ENCODE measurements around the gene CELF5.
"Not testable (repeated sequence)": the region's sequence is repeated elsewhere in the genome, so short reads cannot be mapped to it uniquely, and the experiment has no call there.

Gene CELF5

DNA sequence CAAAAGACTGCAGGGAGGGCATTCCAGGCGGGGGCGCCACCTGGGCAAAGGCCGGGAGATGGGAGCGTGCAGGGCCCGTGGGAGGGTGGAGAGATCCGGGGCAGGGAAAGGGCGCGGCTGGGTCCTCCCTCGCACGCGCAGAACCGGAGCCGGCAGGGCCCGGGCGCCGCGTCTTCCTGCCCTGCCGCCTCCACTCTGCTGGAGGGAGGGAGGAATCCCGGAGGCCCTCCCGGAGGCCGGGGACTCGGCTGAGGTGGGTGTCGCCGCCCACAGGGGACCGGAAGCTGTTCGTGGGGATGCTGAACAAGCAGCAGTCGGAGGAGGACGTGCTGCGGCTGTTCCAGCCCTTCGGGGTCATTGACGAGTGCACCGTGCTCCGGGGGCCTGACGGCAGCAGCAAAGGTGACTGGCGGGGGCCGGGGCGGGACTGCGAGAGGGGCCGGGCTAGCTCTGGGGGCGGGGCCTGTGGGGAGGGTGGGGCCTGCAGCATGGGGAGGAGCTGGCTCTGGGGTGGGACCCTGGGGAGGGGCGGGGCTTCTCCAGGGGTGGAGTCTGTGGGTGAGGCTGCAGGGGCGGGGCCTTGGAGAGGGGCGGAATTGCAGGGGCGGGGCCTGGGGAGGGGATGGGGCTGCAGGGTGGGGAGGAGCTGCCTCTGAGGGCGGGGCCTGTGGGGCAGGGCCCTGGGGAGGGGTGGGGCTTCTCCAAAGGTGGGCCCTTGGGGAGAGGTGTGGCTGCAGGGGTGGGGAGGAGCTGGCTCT, 51.3 kb downstream of the CELF5 start:
- peak; percentile 95 for DNase-seq

DNA sequence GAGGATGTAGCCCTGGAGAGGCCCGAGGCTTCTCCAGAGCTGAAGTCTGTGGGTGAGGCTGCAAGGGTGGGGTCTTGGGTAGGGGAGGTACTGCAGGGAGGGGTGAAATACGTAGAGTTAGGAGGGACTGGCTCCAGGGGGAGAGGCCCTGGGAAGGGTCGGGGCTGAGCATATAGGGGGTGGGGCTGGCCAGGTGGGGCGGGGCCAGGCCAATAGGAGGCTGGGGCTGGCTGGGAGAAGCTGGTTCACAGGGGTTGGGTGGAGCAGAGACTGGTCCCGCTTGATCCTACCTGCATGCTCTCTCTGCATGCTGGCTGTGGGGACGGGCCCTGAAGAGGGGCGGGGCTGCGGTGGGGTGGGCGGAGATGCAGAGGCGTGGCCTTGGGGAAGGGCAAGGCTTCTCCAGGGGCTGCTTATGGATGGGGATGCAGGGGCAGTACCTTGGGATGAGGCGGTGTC, 51.9 kb downstream of the CELF5 start:
- DNase-seq, result no peak

DNA sequence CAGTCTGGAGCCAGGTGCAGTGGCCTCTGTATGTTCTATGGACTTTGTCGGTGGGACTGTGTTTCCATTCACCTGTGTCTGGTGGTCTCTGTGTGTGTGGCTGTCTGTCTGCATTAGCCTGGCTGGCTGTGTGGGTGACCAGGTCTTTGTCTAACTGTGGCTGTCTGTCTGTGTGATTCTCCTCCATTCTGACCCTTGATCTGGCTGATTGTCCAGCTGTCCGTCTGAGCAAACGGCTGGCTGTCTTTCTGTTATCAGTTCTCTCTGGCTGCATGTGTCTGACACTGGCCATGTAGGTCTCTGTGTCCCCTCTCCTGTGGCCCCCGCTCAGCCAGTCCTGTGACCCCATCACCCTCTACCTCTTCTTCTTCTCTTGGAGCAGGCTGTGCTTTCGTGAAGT, 53.2 kb downstream of the CELF5 start:
- DNase-seq, result no peak

DNA sequence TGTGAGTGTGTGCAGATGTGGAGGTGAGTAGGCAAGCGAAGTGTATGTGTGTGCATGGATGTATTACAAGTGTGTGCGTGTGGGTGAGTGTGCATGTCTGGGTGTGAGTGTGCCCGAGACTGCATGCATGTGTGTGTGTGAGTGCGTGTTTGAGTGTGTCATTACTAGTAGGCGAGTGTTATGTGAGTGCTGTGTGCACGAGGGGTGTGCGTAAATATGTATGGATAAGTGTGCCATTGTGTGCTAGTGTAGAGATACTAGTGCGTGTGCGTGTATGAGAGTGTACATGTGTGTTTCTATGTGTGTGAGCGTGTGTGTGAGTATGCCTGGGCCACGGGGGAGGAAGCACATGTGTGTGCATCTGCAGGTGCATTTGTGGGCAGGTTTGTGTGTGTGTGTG, 53.8 kb downstream of the CELF5 start:
- DNase-seq, result no peak

DNA sequence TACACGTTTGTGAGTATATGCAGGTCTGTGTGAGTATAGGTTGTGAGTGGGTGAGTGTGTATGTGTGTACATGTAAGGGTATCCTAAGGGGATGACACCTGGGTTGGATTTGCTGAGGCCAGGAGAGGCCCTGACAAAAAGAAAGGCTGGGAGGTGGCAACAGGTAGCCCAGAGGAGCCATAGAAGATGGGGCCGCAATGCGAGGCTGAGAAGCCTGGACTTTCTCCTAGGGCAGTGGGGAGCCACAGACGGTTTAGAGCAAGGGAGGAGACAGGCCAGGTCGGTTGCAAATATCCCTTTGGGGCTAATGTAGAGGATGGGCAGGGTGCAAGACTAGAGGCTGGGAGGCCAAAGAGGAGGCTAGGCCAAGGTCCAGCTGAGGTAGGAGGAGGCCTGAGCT, 54.3 kb downstream of the CELF5 start:
- no peak for DNase-seq

DNA sequence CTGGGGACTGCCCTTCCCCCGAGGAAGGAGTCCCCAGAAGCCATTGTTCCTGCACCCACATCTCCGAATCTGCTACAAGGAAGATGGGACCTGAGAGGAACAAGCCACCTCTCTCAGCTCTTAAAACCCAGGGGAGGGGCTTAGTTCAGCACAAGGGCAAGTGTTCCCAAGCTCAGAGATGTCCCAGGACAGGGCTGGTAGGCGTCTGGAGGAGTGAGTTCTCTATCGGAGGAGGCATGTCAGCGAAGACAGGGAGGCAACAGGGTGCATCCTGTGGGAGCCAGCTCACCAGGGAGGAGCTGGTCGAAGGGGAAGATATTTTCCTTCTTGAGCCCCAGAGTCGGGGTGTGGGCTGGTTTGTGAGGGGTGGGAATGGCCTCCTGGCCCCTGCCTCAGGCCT, 54.8 kb downstream of the CELF5 start:
- no peak for DNase-seq

DNA sequence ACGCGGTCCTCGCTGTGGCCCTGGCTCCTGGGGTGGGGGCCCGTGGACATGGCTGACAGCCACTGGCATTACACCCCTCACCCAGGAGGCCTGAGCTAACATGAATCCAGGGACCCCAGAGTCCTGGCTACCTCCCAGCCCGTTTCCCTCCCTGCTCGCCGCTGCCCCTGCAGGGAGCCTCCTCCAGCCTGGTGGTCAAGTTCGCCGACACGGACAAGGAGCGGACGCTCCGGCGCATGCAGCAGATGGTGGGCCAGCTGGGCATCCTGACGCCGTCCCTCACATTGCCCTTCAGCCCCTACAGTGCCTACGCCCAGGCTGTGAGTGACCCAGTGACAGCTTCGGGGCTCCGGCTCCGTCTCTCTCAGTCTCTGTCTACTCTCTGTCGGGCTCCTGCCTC, 56.6 kb downstream of the CELF5 start:
- DNase-seq, result no peak

DNA sequence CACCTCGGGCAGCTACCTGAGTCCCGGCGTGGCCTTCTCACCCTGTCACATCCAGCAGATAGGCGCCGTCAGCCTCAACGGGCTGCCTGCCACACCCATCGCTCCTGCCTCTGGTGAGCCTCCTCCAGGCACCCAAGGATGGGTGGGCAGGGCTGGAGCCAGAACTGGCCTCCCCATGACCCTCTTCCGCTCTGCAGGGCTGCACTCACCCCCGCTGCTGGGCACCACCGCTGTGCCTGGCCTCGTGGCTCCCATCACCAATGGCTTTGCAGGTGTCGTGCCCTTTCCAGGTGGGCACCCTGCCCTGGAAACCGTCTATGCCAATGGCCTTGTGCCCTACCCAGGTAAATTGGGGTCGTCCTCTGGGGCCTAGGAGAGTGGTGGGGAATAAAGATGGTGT, 57.7 kb downstream of the CELF5 start:
- no peak for DNase-seq

DNA sequence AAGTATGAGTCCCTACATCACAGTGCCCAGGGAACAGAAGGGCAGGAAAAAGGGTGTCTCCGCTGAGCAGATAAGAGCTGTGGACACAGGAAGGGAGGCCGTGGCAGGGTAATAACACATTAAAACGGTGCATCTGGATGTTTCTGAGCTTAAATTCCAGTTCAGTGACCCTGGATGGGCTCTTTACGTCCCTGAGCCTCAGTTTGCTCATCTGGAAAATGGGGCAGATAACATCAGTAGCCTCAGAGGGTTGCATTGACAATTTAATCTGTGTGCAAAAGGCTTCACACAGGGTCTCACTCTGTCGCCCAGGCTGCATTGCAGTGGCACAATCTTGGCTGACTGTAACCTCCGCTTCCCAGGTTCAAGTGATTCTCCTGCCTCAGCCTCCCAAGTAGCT, 58.1 kb downstream of the CELF5 start:
- DNase-seq, result no peak

DNA sequence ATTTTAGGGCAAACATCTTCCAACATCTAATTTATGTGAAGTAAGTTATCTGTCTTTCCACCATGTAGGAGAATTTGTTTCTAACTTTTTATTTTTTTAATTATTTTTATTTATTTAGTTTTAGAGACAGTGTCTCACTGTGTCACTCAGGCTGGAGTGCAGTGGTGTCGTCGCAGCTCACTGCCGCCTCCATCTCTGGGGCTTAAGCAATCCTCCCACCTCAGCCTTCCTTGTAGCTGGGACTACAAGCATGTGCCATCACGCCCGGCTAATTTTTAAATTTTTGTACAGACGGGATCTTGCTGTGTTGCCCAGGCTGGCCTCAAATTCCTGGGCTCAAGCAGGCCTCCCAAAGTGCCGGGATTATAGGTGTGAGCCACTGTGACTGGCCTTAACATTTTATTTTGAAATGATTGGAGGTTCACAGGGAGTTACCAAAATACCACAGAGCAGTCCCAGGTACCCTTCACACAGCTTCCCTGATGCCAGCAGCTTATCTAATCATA, 58.8 kb downstream of the CELF5 start:
- DNase-seq, result no peak

DNA sequence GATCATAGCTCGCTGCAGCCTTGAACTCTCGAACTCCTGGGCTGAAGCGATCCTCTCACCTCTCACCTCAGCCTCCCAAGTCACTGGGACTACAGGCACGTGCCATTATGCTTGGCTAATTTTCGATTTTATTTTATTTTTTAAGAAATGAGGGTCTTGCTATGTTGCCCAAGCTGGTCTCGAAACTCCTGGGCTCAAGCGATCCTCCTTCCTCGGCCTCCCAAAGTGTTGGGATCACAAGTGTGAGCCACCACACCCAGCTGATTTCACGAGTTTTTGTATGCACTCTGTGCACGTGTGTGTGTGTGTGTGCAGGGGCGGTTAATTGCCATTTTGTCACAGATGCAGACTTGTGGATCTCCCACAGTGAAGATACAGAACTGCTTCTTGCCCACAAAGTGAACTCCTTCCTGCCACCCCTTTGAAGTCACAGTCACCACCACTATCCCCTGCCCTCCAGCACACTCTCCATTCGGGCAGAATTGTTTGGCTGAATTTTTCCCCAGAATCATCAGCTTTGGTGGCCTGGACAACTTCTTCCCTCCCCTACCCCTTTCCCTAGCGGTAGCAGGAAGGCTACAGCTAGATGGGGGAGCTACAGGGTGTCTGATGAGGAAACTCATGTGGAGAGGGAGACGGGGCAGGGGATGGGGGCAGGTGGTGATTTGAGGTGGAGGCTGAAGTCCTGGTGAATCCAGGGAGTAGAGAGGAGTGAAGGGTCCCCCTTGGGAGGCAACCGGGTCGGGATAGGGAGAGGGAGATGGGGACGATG, 59.6 kb downstream of the CELF5 start:
- no peak for DNase-seq

DNA sequence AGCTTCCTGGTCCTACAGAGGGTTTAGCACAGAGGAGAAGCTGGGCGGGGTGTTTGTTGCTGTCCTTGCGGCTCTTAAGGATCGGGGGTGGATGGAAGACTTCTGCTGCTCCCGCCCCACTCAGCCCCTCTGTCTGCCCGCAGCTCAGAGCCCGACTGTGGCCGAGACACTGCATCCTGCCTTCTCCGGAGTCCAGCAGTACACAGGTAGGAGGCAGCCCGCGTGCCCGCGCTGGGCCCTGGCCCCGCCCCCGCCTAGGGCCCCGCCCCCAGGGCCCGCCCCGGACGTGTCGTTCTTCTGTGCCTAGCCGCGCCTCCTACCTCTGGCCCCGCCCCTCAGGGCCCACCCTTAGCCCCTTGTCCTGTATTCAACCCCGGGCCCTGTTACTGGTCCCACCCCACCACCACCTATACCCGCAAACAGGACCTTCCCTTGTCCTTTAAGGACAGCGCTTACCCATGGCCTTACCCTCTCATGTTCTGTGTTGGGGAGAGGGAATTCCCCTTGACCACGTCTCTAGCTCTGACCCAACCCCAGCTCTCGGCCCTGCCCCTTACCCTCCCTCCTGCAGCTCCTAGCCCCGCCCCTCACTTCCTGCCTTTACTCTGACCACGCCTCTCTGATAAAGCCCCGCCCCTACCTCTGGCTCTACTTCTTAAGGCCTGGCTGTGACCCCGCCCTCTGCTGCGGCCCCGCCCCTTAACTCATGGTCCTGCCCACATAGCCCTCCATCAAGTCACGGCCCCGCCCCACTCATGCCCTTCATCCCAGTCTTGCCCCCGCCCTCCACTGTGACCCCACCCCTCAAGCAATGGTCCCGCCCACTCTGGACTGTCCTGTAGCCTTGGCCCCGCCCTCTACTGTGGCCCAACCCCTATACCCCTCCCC, 60.5 kb downstream of the CELF5 start:
- peak; percentile 89 for DNase-seq

DNA sequence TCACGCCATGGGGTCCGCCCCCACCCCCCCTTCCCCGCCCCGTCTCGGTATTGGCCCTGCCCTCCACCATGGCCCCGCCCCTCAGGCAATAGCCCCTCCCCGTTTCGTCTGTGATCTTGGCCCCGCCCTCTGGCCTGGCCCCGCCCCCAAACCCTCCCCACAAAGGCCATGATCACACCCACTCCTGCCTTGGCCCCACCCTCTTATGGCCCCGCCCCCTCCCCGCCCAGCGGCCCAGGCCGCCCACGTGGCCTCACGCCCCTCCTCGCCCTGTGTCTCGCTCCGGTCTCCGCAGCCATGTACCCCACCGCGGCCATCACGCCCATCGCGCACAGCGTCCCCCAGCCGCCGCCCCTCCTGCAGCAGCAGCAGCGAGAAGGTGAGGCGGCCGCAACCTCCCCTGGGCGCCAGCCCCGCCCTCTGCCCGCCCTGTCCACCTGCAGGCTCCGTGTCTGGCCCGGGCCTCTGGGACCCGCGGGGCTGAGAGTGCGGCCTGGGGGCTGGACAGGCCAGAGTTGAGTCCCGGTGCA, 61.3 kb downstream of the CELF5 start:
- DNase-seq, result peak; percentile 77

DNA sequence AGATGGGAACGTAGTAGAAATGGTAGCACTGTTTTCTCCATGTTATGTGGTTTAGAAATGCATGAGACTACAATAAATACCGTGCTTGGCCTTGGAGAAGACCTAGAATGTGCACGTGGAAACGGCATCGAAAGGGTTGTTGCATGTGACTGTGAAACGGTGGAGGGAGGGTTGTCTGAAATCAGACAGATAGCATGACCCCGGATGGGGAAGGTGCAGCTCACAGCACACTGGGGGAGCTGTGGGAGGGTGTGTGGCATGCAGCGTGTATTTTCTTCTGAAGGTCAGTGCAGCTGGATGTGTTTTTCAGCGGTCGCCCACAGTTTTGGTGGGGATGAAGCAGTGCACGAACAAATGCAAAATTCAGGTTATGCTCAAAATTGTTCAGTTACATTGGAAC, 63.4 kb downstream of the CELF5 start:
- no peak for DNase-seq

DNA sequence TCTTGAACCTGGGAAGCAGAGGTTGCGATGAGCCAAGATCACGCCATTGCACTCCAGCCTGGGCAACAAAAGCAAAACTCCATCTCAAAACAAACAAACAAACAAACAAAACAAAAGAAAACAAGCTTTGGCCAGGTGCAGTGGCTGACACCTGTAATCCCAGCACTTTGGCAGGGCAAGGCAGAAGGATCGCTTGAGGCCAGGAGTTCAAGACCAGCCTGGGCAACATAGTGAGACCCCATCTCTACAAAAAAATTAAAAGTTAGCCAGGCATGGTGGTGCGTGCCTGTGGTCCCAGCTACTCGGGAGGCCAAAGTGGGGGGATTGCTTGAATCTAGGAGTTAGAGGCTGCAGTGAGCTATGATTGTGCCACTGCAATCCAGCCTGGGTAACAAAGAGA, 64.0 kb downstream of the CELF5 start:
- DNase-seq, result not testable (repeated sequence)

DNA sequence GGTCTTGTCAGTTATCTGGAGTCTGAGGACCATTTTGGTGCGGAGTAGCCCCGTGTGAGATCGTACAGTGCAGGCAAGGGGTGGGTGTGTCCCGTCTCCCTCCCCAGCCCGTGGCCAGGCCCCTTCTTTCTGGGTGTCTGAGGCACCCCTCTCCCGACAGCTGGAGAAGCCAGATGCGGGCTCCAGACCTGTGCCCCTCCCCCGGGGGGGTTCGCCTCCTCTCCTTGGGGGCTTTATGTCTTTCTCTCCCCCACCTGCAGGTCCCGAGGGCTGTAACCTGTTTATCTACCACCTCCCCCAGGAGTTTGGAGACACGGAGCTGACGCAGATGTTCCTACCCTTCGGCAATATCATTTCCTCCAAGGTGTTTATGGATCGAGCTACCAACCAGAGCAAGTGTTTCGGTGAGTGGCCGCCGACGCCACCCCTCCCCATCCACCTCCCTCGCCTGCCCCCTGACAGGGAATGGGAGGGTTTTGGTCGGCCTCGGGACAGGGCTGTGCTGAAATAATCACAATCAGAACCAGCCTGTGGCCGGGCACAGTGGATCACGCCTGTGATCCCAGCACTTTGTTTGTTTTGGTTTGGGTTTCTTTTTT, 65.6 kb downstream of the CELF5 start:
- no peak for DNase-seq

DNA sequence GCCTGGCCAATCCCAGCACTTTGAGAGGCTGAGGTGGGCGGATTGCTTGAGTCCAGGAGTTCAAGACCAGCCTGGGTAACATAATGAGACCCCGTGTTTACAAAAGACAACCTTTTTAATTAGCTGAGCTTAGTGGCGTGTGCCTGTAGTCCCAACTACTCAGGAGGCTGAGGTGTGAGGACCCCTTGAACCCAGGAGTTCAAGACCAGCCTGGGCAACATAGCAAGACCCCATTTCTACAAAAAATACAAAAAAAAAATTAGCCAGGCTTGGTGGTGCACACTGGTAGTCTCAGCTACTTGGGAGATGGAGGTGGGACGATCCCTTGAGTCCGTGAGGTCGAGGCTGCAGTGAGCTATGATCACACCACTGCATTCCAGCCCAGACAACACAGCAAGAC, 66.4 kb downstream of the CELF5 start:
- DNase-seq, result not testable (repeated sequence)

DNA sequence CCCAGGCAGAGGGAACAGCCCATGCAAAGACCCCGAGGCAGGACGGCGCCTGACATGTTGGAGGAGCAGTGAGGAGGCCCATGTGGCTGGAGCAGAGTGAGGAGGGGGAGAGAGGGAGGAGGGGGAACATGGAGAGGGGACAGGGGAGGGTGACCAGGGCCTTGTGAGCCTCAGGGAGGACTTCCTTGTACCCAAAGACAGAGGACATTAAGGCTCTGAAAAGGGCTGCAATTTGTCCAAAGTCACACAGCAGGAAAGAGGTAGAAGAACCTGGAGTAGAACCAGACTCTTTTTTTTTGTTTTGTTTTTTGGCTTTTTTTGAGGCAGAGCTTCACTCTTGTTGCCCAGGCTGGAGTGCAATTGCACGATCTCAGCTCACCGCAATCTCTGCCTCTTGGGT, 67.2 kb downstream of the CELF5 start:
- no peak for DNase-seq

DNA sequence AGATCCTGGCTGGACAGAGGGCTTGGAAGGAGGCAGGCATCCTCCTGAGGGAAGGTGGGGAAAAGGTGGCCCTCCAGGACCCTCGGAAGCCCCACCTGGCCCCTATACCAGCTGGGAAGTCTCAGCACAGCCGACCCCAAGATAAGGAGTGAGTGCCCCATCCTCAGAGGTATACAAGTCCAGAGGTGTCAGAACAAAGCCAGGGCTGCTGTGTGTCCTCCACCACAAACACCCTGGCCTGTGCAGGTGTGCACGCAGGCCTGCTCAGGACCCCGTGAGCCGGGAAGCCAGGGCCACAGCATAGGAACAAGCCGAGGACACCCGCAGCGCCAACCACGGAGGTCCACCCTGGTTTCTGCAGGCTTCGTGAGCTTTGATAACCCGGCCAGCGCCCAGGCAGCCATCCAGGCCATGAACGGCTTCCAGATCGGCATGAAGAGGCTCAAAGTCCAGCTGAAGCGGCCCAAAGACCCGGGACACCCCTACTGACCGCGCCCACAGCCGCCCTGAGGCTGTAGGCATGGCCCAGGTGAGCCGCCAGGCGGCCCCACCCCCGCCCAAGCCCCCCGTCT, 68.6 kb downstream of the CELF5 start:
- DNase-seq, result no peak

DNA sequence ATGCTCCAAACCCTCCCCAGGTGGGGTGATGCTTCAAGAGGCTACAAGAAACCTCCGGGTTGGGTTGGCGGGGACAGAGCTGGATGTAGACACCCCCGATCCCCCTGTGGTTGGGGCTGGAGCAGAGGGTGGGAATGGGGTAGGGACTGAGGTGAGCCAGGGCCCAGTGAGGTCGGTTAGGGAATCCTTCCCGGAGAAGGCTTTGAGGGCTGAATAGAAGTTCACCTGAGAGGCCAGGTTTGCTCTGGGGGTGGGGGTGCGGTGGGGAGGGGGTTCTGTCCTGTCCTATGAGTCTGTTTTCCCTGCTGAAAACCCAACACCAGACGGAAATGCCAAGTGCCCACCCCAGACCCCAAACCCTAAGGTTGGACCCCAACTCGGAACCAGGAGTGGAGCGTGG, 69.1 kb downstream of the CELF5 start:
- DNase-seq, result no peak

DNA sequence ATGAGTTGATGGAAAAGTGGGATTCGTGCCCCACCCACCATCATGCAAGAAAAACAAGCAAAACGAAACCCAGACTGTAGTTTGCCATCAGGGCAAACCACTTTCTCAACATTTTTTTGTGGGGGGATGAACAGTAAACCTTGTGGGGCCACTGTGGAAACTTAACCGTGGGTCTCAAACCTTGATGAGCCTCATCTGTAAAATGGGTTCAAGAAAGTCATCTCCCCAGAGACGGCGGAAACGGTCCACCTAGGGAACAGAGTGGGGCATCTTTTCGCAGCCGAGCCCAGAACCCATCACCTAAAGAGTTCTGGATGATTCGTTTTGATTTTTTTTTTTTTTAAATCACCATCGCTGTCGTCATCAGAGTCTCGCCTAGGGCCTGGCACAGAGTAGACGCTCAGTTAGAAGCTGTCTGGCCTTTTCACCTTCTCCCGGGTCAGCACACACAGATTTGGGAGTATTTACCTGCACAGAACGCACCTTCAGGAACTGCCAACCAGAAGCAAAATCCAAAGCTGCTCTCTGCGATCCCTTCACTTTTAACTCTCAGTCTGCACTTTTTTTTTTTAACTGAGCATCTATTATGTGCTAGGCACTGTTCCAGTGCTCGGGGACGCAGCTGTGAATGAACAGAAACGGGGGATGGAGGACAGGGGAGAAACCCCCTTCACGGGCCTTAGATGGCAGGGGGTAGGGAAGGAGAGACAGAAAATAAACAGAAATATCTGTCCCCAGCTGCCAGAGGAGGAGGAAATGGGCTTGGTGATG, 69.8 kb downstream of the CELF5 start:
- no peak for DNase-seq

All from activated CD8-positive, alpha-beta memory T cell treated with anti-CD3 and anti-CD28 coated beads for 24 hours (primary cell).